ENCODE measurements around the gene CDK1.

CDK1 gene

DNA sequence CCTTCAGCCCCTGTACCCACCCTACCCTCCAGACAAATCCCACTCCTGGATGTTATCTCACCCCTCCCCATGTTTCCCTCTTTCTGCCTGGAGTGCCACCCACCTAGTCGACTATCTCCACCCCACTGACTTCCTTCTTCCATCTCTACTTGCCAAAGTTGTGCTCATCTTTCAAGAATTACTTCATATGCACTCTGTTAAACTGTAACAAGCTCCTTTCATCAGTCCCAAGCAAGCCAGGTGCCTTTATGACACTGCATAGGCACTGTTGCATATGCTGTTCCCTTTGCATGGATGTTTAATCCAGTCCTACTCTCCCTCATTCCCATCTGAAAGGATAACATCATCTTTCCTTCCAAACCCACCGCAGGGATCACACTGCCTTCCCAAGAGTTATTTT lies 8.9 kb upstream of the CDK1 start:
- TF ChIP-seq, protein P1, sequence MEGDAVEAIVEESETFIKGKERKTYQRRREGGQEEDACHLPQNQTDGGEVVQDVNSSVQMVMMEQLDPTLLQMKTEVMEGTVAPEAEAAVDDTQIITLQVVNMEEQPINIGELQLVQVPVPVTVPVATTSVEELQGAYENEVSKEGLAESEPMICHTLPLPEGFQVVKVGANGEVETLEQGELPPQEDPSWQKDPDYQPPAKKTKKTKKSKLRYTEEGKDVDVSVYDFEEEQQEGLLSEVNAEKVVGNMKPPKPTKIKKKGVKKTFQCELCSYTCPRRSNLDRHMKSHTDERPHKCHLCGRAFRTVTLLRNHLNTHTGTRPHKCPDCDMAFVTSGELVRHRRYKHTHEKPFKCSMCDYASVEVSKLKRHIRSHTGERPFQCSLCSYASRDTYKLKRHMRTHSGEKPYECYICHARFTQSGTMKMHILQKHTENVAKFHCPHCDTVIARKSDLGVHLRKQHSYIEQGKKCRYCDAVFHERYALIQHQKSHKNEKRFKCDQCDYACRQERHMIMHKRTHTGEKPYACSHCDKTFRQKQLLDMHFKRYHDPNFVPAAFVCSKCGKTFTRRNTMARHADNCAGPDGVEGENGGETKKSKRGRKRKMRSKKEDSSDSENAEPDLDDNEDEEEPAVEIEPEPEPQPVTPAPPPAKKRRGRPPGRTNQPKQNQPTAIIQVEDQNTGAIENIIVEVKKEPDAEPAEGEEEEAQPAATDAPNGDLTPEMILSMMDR (IDR thresholded peaks at IDR 0.05; ENCODE audit: low read depth, low read length) = no peak
- DNase-seq (ENCODE audit: low read depth in 2 of 2) = no peak
- H3K4me3 ChIP-seq (replicated peaks in 1 of 2; ENCODE audit: low read depth in 2 of 2, low read length in 2 of 2) = no peak overlapping the region

DNA sequence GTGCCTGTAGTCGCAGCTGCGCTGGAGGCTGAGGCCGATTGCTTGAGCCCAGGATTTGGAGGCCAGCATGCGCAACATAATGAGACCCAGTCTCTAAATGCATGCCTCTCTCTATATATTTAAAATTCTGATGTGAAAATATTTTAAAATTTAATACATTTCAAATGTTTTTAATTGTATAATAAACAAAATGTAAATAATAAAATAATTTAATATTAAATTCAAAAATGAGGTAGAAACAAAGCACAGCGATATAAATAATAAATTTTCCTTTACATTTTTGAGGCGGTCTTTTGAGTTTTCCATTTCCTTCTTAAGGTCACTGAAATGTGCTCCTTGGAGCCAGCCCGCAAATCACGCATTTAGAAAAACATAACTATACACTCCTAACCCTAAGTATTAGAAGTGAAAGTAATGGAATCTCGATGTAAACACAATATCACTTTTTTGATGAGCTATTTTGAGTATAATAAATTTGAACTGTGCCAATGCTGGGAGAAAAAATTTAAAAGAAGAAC lies 523 bp upstream of the CDK1 start:
- no peak for DNase-seq (ENCODE audit: low read depth in 2 of 2)
- peak overlapping the region; percentile 22 to 42 for H3K4me3 ChIP-seq (replicated peaks in 1 of 2; ENCODE audit: low read depth in 2 of 2, low read length in 2 of 2)
- TF ChIP-seq, protein P1 (IDR thresholded peaks at IDR 0.05; ENCODE audit: low read depth, low read length) = no peak

- H3K4me3 ChIP-seq (replicated peaks in 1 of 2; ENCODE audit: low read depth in 2 of 2, low read length in 2 of 2) = peak overlapping the region; percentile 75 to 76
- TF ChIP-seq, protein P1 (IDR thresholded peaks at IDR 0.05; ENCODE audit: low read depth, low read length) = no peak
- no peak for DNase-seq (ENCODE audit: low read depth in 2 of 2)
These were observed 906 bp downstream of the CDK1 start for GRCh38 chr10:60778971-60779796.

DNA sequence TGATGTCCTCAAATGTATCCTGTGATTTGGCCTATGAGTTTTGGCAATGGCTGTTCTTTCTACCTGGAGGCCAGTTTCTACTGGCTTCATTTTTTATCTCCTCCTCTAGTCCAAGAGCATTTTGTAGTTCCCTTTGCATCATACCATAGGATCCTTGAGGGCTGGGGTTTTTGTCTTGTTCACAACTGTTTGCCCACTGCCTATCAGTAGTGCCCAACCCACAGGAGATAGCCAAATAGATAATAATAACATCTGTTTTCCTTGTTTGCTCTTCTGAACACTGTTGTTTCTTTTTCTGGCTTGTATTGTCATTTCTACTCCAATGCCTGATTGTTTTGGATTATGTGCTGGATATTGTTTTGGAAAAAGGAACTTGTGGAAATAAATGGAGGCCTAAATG lies 3.4 kb downstream of the CDK1 start:
- TF ChIP-seq, protein P1 (IDR thresholded peaks at IDR 0.05; ENCODE audit: low read depth, low read length) = no peak
- no peak for DNase-seq (ENCODE audit: low read depth in 2 of 2)
- no peak overlapping the region for H3K4me3 ChIP-seq (replicated peaks in 1 of 2; ENCODE audit: low read depth in 2 of 2, low read length in 2 of 2)

DNA sequence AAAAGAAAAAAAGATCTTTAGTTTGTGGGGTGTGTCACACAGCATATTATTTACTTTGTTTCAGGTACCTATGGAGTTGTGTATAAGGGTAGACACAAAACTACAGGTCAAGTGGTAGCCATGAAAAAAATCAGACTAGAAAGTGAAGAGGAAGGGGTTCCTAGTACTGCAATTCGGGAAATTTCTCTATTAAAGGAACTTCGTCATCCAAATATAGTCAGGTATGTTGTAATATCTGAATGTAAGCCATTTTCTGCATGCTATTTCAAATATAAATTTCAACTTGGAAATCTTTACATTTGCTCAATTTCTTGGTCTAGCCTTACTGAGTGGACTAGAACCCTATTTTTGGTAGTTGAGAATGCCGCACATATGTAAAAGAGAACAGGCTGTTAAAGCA lies 6.4 kb downstream of the CDK1 start:
- TF ChIP-seq, protein P1 (IDR thresholded peaks at IDR 0.05; ENCODE audit: low read depth, low read length) = no peak
- no peak overlapping the region for H3K4me3 ChIP-seq (replicated peaks in 1 of 2; ENCODE audit: low read depth in 2 of 2, low read length in 2 of 2)
- DNase-seq (ENCODE audit: low read depth in 2 of 2) = no peak

- DNase-seq (ENCODE audit: low read depth in 2 of 2) = no peak
- no peak overlapping the region for H3K4me3 ChIP-seq (replicated peaks in 1 of 2; ENCODE audit: low read depth in 2 of 2, low read length in 2 of 2)
- TF ChIP-seq, protein P1 (IDR thresholded peaks at IDR 0.05; ENCODE audit: low read depth, low read length) = no peak
These were observed 10.3 kb downstream of the CDK1 start for GRCh38 chr10:60788544-60788943.

Measured in cardiac fibroblast (primary cell).